ENCODE data around the gene NKG7.

NKG7 gene

GRCh38 chr19:51357952-51358351 lies 14.5 kb downstream of the NKG7 start:
- no peak for DNase-seq

GRCh38 chr19:51356159-51356801 lies 16.2 kb downstream of the NKG7 start:
- DNase-seq = no peak

DNA sequence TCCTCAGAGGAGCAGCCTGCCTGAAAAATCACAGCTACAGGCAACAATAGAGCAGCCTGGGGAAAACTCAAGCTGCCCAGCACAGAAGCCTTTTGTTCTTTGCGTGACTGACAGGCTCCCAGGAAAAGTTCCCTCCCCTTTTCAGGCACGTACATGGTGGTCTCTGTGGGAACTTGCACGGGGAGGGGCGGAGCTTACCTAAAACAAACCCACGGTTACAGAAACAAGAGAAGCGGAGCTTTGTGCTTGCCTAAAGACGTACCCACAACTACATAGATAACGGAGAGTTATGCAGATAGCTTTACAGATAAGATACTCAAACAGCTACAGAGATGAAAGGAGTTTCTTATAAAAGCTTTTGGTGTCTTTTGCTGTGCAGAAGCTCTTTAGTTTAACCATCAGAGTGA lies 17.7 kb downstream of the NKG7 start:
- peak; percentile 96 for DNase-seq

DNA sequence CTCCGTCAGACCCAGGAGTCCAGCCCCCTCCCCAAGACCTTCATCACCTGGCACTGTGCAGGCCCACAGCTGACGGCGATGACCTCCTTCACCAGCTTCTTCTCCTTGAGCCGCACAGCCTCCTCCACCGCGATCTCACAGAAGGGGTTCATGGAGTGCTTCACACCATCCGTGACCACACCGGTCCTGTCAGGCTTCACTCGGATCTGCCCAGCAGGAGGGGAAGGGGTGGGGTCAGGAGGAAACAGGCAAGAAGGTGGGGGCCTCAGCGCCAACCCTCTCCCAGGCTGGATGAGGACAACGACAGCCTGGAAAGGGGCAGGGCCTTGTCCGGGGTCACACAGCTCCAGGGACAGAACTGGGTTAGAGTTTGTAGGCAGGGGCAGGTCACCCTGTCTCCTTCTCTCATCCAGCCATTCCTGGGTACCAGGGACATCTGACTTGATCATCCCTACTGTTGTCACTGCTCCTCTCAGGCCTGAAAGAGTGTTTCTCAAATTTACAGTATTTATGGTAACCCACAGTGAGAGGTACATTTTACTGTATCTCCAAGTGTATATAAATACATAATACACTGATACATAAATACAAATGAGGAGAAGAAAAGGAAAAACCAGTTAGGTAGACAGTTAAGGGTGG lies 18.2 kb downstream of the NKG7 start:
- DNase-seq = peak; percentile 90

DNA sequence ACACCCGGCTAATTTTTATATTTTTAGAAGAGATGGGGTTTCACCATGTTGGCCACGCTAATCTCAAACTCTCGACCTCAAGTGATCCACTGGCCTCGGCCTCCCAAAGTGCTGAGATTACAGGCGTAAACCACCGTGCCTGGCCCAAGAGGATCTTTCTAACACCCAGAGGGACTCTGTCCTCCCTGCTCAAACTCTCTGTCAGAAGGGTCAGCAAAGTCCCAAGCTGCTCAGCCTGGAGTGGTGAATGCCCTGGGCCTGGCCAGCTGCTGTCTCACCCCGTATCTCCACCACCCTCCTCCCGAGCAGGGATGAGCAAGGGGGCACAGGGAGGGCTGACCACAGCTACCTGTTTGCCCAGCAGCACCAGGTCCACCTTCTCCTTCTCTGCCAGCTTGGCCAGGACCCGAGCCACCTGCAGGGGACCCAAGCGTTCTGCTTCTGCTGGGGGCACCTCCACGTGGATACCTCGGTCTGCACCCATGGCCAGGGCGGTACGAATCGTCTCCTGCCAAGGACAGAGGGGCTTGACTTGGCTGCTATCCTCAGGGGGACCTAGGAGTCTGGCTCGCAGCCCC lies 19.6 kb downstream of the NKG7 start:
- DNase-seq = no peak

GRCh38 chr19:51351266-51351990 lies 21.0 kb downstream of the NKG7 start:
- no peak for DNase-seq

DNA sequence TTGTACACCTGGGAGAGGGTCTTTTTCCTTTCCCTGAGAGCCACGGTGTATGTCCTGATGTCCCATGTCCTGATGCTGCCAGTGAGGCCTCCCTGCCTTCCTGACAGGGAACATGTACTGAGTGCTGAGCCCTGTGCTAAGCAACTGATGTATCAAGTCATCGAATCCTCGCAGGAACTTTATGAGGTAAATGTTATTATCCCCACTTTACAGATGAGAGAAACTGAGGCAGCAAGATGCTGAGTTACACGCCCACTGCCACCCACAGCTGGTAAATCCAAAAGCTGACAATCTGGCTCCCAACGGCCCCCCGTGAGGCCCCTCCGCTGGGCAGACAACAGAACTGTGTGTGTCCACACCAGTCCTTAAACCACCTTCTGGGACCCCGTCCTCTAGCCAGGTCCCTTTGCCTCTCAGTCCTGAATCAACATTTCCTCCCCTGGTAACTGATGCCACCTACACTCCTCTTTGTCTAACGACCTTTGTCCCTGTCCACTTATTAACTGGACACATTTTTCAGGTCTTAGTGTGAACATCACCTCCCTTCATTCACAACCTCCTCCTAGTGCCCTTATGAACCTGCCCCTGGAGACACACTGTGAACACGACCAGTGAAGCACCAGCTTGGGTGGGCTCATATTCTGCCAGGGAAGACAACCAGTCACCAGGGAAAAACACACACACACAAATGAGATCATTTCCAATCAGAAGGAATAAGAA lies 25.1 kb downstream of the NKG7 start:
- no peak for DNase-seq

- DNase-seq = no peak
These were observed 25.7 kb downstream of the NKG7 start for GRCh38 chr19:51346742-51347141.

DNA sequence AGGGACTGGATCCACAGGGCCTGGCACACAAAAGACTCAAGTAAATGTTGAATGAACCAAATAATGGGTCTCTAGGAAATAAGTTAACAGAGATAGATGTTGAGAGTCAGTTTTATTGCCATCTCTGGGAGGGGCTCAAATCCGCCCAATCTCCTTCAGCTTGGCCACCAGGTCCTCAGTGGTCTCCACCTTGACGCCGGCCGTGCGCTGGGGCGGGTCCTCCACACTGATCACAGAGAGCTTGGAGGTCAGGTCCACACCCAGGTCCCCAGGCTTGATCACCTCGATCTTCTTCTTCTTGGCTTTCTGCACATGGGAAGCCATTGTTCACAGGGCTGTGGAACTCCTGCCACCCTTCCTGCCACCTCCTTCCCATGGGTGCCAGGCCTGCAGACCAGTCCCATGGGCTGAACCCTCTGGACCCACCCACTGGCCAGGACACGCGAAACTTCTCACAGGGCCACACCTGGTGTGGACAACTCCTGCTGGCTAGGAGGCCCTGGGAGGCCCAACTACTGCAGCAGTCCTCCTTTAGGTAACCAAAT lies 27.3 kb downstream of the NKG7 start:
- DNase-seq = no peak

DNA sequence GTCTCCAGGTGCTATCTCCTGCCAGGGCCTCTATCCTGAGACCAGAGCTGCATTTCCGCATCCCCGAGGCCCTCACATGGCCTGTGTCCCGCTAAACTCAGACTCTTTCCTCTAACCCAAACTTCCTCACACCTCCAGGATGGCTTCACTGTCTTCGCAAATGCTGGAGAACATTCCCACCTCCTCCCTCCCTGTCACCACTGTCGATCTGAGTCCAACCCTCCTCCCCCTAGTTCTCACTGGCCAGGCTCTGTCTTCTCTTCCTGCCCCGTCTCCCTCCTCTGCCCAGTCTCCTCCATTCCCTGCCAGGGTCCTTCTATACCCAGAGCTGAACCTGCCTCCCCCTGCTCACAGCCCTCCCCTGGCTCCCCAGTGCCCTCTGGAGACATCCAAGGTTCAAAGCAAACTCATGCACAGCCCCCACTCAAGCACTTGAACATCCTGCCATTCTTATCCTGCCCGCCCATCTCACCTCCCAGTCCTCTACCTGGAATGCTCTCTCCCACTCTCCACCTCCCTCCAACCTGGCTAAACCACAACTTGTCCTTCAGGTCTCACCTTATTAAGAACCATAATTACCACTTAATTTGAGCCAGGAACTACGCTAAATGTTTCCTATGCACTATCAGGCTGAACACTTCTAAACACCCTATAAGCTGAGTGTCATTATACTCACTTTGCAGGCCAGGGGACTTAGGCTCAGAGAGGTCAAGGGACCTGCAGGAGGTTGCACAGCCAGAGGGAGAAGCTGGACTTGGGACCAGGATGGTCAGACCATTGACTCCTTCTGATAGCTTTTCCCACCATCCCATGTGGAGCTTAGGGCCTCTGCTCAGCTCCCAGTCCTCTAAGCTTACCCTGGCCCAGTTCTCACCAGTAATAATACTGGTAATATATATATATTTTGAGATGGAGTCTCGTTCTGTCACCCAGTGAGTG lies 29.6 kb downstream of the NKG7 start:
- no peak for DNase-seq

GRCh38 chr19:51341976-51342580 lies 30.4 kb downstream of the NKG7 start, which contains the start of gene VSIG10L:
VSIG10L (minus strand) TSS chr19:51342139; CDS start chr19:51342124, 15 bp downstream.
- DNase-seq = no peak

- no peak for DNase-seq
These were observed 31.4 kb downstream of the NKG7 start for GRCh38 chr19:51341066-51341465.

DNA sequence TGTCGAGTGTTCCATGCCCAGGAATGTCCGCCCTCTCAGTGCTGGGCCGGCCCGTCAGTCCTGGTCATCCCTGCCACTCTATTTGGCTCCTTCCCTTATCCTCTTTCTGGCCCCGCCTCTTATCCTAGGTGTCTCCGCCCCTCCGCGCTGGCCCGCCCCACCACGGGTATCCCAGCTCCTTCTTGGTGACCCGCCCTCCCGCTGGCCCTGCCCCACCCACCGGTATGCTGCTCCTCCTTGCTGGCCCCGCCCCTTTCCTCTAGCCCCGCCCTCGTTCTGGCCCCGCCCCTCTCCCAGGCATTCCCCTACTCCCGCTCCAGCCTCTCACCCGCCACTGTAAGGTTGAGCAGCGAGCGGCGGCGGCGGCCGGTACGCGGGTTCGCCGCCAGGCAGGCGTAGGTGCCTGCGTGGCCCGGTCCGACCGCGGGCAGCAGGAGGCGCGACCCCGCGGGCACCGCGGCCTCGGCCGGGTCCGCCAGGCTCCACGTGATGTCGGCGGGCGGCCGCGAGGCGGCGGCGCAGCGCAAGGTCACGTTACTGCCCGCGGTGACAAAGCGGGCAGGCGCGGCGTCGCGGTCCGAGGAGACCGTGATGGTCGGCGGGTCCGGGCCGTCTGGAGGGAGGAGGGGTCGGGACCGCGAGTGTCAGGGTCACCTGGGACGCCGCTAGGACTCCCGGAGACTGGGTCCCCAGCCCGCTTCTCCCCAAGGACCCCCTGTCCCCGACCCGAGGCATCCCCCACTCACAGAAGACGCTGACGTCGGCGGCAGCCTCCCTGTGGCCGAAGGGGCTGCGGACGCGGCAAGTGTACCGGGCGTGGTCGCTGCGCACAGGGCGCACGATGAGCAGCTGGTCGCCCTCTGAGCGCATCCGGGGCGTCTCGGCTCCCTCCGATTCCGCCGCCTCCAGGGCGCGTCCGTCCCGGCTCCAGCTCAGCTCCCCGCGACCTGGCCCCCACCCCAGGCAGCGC lies 32.5 kb downstream of the NKG7 start:
- peak; percentile 97 for DNase-seq

GRCh38 chr19:51339313-51339686 lies 33.2 kb downstream of the NKG7 start:
- no peak for DNase-seq

- DNase-seq = peak; percentile 95
These were observed 33.7 kb downstream of the NKG7 start for GRCh38 chr19:51338563-51339312.

- no peak for DNase-seq
These were observed 34.4 kb downstream of the NKG7 start for GRCh38 chr19:51337861-51338562.

DNA sequence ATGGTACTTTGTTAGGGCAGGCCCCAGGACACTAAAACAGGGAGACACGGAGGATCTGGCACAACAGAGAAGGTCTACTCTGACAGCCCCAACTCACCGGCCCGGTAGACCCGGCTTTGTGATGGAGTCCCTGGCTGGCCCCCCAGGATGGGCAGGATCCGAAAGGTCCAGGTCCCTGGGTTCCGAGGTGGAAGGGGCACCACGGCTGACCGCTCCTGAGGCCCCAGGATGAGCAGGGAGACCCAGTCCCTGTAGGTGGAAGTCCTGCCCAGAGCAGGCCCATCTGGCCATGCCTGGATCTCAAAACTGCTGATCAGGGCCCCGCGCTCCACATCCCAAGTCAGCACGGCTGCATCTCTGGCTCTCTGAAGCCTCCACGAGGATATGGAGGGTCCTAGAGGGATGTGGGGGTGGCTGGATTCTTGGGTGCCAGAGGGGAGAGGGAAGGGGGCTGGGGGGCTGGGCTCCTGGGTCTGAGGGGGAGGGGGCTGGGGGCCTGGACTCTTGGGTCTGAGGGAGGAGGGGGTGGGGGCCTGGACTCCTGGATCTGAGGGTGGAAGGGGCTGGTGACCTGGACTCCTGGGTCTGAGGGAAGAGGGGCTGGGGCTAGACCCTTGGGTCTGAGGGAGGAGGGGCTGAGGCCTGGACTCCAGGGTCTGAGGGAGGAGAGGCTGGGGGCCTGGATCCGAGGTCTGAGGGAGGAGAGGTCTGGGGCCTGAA lies 35.2 kb downstream of the NKG7 start:
- DNase-seq = no peak
